Aorta (tissue), 5 donors: ENCODE measurements around the gene TNFRSF19. TPM values are rescaled to one million over a fixed set of nuclear protein-coding genes. Genes with fewer than 3 reads are reported as not detected.

Experiments used
- ATAC-seq: fragments of 200-7000 bp; cut with Tn5 transposase; one replicate; pipeline ENCODE4 v1.9.1; 2022; ENCODE audit warnings: moderate library complexity; ENCODE audit not compliant: low FRiP score
- DNase-seq, 2 donors: peaks; one replicate each; pipeline ENCODE4 v3.0.0-alpha.2; 2020
- H3K27ac ChIP-seq, 2 donors: one replicate each; pipeline ENCODE4 v1.5.1; 2013; ENCODE audit warnings: low read length in 2 of 2, mild to moderate bottlenecking in 2 of 2, moderate library complexity in 2 of 2, control low read depth in 1 of 2, inconsistent platforms in 1 of 2, low read depth in 1 of 2
- H3K27me3 ChIP-seq, 2 donors: one replicate each; pipeline ENCODE4 v1.6.1; 2013; ENCODE audit warnings: control low read depth in 1 of 2, low read length in 1 of 2, mild to moderate bottlenecking in 1 of 2, moderate library complexity in 1 of 2; ENCODE audit not compliant: insufficient read depth in 2 of 2, control insufficient read depth in 1 of 2
- H3K36me3 ChIP-seq, 2 donors: one replicate each; pipeline ENCODE4 v1.6.1; 2013; ENCODE audit warnings: control low read depth in 1 of 2, low read length in 1 of 2, mild to moderate bottlenecking in 1 of 2; ENCODE audit not compliant: insufficient read depth in 2 of 2, control insufficient read depth in 1 of 2
- H3K4me1 ChIP-seq, 2 donors: one replicate each; pipeline ENCODE4 v1.6.1; 2013; ENCODE audit warnings: low read length in 2 of 2, control low read depth in 1 of 2, mild to moderate bottlenecking in 1 of 2, moderate library complexity in 1 of 2; ENCODE audit not compliant: insufficient read depth in 2 of 2, control insufficient read depth in 1 of 2
- H3K4me3 ChIP-seq, 2 donors: one replicate each; pipeline ENCODE4 v1.5.1; 2013; ENCODE audit warnings: low read length in 2 of 2, control low read depth in 1 of 2, mild to moderate bottlenecking in 1 of 2
- H3K9me3 ChIP-seq: one replicate; pipeline ENCODE4 v1.6.1; 2013; ENCODE audit warnings: mild to moderate bottlenecking, low read length; ENCODE audit not compliant: control insufficient read depth
- WGBS, 2 donors: extraction: QIAGEN DNeasy Blood & Tissue Kit; methylation state at CpG; one replicate each; pipeline ENCODE4 v1.1.7; 2013; 5-methylcytosine and 5-hydroxymethylcytosine counted together
- intact Hi-C, 2 donors: fragments of 100-400 bp; cut with DNase I; formaldehyde crosslinking; loops; one replicate each; pipeline versions ENCODE4 v1.14.2 to v1.15.0; 2022
- polyA plus RNA-seq, 2 donors: library from polyadenylated mRNA; stranded (reverse); fragments of 200-250 nt; gene quantifications; one replicate each; pipeline ENCODE4 v1.2.3, GENCODE V29; 2013
- total RNA-seq, 2 donors: library from RNA; stranded (reverse); fragmentation: NEBNext Ultra II Directional; extraction: Animal tissue kit (Norgen Biotek cat#: 25700); gene quantifications; one replicate each; pipeline ENCODE4 v1.2.1, GENCODE V29; 2021
- donor health status: healthy with polysubstance abuse.
- donor health status: Bipolar disorder and iron deficiency.
- donor health status: DM: no; HTN: no; CAD: no.
- donor health status: DM: no; HTN: no; CAD: no.
- donor health status: DM: yes; HTN: yes; CAD: no.

The TNFRSF19 gene
- total and polyA plus RNA-seq, 4 donors: 0.38 to 4.3 (median 1.9) TPM

GRCh38 chr13:23643338-23644125 is 73.3 kb downstream of the TNFRSF19 start:
- Histone ChIP-seq H3K4me3 (no peak overlapping the region), H3K27me3 (no peaks in the 10 kb centered on the region), H3K4me1 (no peaks in the 10 kb centered on the region), H3K27ac (no peak overlapping the region), H3K36me3 (no peaks in the 10 kb centered on the region), H3K9me3 (no peaks in the 10 kb centered on the region)
- DNase-seq: no peak
- whole genome bisulfite sequencing, 2 donors: 88 to 89% methylated on average over 4 of the region's 4 CpGs
- ATAC-seq: no peak
- intact Hi-C loops: no loop called here

DNA sequence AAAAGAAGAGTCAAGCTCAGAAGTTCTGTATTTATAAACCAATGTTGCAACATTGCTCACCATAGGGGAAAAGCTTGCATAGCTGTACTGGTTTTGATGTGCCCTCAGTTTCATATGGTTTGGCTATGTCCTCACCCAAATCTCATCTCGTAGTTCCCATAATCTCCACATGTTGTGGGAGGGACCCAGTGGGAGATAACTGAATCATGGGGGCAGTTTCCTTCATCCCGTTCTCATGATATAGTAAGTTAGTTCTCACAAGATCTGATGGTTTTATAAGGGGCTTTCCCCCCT is 73.9 kb downstream of the TNFRSF19 start:
- Histone ChIP-seq H3K36me3 (no peaks in the 10 kb centered on the region), H3K9me3 (no peaks in the 10 kb centered on the region), H3K27ac (no peak overlapping the region), H3K4me3 (no peak overlapping the region), H3K27me3 (no peaks in the 10 kb centered on the region), H3K4me1 (no peaks in the 10 kb centered on the region)
- DNase-seq (no peak), ATAC-seq (no peak)
- intact Hi-C loops: no loop called here
- 82 to 89% methylated on average over 2 of the region's 2 CpGs for WGBS, 2 donors

DNA sequence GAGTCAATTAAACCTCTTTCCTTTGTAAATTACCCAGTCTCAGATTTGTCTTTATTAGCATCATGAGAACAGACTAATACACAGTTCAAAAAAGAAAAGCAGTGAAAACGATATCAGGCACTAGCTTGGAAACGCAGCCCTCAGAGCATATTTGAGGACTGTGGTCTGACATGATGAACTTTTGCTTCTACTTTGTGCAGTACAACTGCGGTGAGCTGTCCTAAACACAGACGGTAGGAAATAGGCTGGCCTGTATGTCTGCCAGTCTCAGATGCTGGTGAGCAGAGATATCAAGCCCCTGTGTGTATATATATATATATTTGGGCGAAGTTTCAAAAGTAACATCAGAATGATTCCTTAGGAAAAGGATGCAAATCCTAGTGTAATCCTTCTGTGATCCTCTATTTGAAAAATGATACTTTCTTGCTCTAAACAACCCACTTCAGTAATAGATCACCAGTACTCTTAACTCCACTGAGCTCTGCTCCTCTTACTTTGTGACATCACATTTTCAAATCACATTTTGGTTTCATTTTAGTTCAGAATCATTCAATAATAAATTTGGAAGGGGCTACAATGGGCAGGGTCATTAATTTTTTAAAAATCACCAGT is 74.4 kb downstream of the TNFRSF19 start:
- no peaks in the 10 kb centered on the region for H3K4me1 ChIP-seq
- WGBS, 2 donors: 76 to 83% methylated on average over 5 of the region's 5 CpGs
- H3K36me3 ChIP-seq: no peaks in the 10 kb centered on the region
- ATAC-seq (no peak), DNase-seq (no peak)
- H3K9me3 ChIP-seq: no peaks in the 10 kb centered on the region
- intact Hi-C loops: no loop called here
- H3K27ac ChIP-seq: no peak overlapping the region
- no peak overlapping the region for H3K4me3 ChIP-seq
- H3K27me3 ChIP-seq: no peaks in the 10 kb centered on the region

DNA sequence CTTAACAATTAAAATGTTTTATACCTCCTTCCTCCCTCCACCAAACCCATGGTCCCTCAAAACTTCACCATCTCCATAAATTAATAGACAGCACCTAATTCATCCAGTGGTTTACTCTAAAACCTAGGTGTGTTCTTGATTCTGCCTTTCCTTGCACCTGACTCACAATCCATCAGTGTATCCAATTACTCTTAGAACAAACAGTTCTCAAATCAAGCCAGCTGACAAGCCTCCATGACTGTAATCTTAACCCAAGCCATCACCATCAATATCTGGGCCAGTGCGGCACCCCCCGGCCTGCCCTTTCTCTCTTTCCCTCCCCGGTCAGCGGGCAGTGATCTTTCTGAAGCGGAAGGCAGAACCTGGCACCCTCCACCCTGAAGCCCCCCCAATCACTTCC is 75.6 kb downstream of the TNFRSF19 start:
- intact Hi-C loops: no loop called here
- Histone ChIP-seq H3K27me3 (no peaks in the 10 kb centered on the region), H3K36me3 (no peaks in the 10 kb centered on the region), H3K27ac (no peak overlapping the region), H3K4me1 (no peaks in the 10 kb centered on the region), H3K9me3 (no peaks in the 10 kb centered on the region), H3K4me3 (no peak overlapping the region)
- ATAC-seq (no peak), DNase-seq (no peak)
- WGBS, 2 donors: 97% methylated on average over 5 of the region's 5 CpGs

GRCh38 chr13:23651439-23651838 is 81.2 kb downstream of the TNFRSF19 start:
- Histone ChIP-seq H3K4me1 (no peaks in the 10 kb centered on the region), H3K4me3 (no peak overlapping the region), H3K27me3 (no peaks in the 10 kb centered on the region), H3K36me3 (no peaks in the 10 kb centered on the region), H3K9me3 (no peaks in the 10 kb centered on the region), H3K27ac (no peak overlapping the region)
- no peak for DNase-seq
- no peak for ATAC-seq
- intact Hi-C loops: no loop called here
- WGBS, 2 donors: 77 to 87% methylated on average over 1 of the region's 1 CpG

DNA sequence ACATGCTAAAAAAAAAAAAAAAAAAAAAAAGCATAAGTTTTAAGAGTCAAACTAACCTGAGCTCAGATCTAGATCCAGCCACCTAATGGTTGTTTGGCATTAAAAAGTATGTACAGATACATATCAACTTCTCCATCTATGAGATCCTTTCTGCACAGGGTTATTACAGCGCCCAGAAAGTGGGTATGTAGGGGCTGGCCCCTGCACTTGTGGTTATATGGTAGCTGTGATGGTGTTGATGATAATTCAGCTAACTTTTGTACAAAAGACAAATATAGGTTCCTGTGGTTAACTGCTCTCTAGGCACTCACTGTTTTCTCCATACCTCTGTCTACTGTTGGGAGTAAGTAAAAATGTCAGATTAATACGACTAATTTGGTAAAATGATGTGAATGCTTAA is 81.7 kb downstream of the TNFRSF19 start:
- WGBS, 2 donors: 91 to 98% methylated on average over 2 of the region's 2 CpGs
- Histone ChIP-seq H3K9me3 (no peaks in the 10 kb centered on the region), H3K27me3 (no peaks in the 10 kb centered on the region), H3K27ac (no peak overlapping the region), H3K36me3 (no peaks in the 10 kb centered on the region), H3K4me3 (no peak overlapping the region), H3K4me1 (no peaks in the 10 kb centered on the region)
- intact Hi-C loops: no loop called here
- no peak for ATAC-seq
- DNase-seq: no peak

DNA sequence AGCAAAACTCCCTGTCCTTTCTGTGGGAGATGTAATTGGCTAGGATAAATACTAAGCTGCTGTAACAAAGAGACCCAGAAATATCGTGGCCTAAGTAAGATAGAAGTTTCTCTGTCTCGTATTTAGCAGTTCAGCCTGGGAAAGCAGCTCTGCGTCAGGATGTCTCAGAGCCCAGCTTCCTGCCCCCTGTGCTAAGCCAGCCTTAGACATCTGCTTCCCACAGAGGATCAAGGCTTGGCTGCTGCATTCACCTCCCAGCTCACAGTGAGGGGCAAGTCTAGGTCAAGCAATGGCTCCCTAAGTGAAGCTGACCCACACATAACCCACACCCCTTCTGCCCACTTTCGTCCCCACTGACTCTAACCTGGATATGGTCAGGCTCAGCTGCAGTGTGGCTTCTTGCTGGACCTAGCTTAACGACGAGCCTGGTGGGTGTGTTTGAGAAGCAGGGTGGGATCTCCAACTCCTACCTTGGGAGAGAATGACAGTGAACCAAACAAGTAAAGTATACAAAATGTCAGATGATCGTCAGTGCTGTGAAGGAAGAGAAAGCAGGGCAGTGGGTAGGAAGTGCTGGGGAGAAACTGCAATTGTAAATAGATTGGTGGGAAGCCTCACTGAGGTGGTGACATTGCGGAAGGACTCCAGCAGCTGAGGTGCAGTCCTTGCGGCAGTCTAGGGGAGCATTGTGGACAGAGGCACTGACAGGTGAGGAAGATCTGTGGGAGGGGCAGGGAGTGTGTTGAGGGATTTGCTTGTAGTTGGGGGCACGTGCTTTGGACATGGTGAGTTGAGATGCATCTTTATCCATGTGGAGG is 82.9 kb downstream of the TNFRSF19 start:
- no peaks in the 10 kb centered on the region for H3K27me3 ChIP-seq
- intact Hi-C loops: no loop called here
- ATAC-seq (no peak), DNase-seq (no peak)
- H3K9me3 ChIP-seq: no peaks in the 10 kb centered on the region
- H3K27ac ChIP-seq: no peak overlapping the region
- H3K36me3 ChIP-seq: no peaks in the 10 kb centered on the region
- H3K4me3 ChIP-seq: no peak overlapping the region
- WGBS, 2 donors: 89% methylated on average over 10 of the region's 10 CpGs
- H3K4me1 ChIP-seq: no peaks in the 10 kb centered on the region

GRCh38 chr13:23654111-23655110 is 84.2 kb downstream of the TNFRSF19 start:
- peak; percentile 30 for ATAC-seq
- H3K27ac ChIP-seq: no peak overlapping the region
- no peaks in the 10 kb centered on the region for H3K4me1 ChIP-seq

More at GRCh38 chr13:23654111-23655110, 84.2 kb downstream of the TNFRSF19 start:
- intact Hi-C loops: no loop called here
- 87% methylated on average over 11 of the region's 11 CpGs for WGBS, 2 donors
- no peaks in the 10 kb centered on the region for H3K9me3 ChIP-seq
- no peaks in the 10 kb centered on the region for H3K27me3 ChIP-seq
- H3K4me3 ChIP-seq: no peak overlapping the region
- no peaks in the 10 kb centered on the region for H3K36me3 ChIP-seq
- DNase-seq: no peak
